RWPE1 (cell line): ENCODE measurements around the gene BRSK2.

Source experiments
- CTCF ChIA-PET: fragments of 350-600 bp; sonication (Branson Sonifier 250); formaldehyde crosslinking; extraction: SDS; loops from one replicate; lab custom pipeline; 2021; lab: Yijun Ruan, JAX
- POLR2A ChIA-PET: fragments of 400-600 bp; formaldehyde crosslinking; extraction: SDS; loops from one replicate; lab custom pipeline; 2020; ENCODE audit warnings: antibody characterized with exemption; ENCODE audit not compliant: low non-redundant PET; lab: Yijun Ruan, JAX
- DNase-seq: peaks from one replicate; pipeline ENCODE4 v3.0.0; 2012; ENCODE audit warnings: low spot score
- H3K27ac ChIP-seq: fragments of 450-650 bp; 2 replicates; pipeline ENCODE4 v1.5.1; 2017
- CTCF ChIP-seq: fragments of 450-650 bp; conservative IDR thresholded peaks from 2 replicates; pipeline ENCODE4 v1.5.1; 2017; ENCODE audit warnings: low read depth, mild to moderate bottlenecking

Gene BRSK2

GRCh38 chr11:1457856-1458255 is 68.1 kb downstream of the BRSK2 start:
- TF ChIP-seq CTCF: no peak
- ChIA-PET CTCF (interaction anchor here (0.6 kb wide), 1 partner anchor 13 kb away, joined by 3 read pairs; no protein-coding TSS in a partner anchor), POLR2A (no interaction called here)
- no peak overlapping the region for H3K27ac ChIP-seq
- DNase-seq: no peak

- POLR2A ChIA-PET: no interaction called here
- no peak for TF ChIP-seq CTCF
- H3K27ac ChIP-seq: no peak overlapping the region; the same call in 1 of the 2 replicates
- DNase-seq: peak; percentile 52
- CTCF ChIA-PET: interaction anchor here (0.6 kb wide), 1 partner anchor 12 kb away, joined by 3 read pairs; no protein-coding TSS in a partner anchor
Measured at GRCh38 chr11:1458340-1459218, 68.8 kb downstream of the BRSK2 start.

- no peak overlapping the region; the same call in 1 of the 2 replicates for H3K27ac ChIP-seq
- no peak for TF ChIP-seq CTCF
- CTCF ChIA-PET: interaction anchor here (0.6 kb wide), 1 partner anchor 117 kb away, joined by 3 read pairs; no protein-coding TSS in a partner anchor
- DNase-seq: no peak
- POLR2A ChIA-PET: no interaction called here
Measured at GRCh38 chr11:1459219-1459575, 69.5 kb downstream of the BRSK2 start.

GRCh38 chr11:1459764-1460395 is 70.1 kb downstream of the BRSK2 start:
- DNase-seq: no peak
- POLR2A ChIA-PET: no interaction called here
- CTCF ChIA-PET: interaction anchor here (0.6 kb wide), 1 partner anchor 116 kb away, joined by 3 read pairs; no protein-coding TSS in a partner anchor
- no peak overlapping the region; the same call in 1 of the 2 replicates for H3K27ac ChIP-seq
- no peak for TF ChIP-seq CTCF

- POLR2A ChIA-PET: no interaction called here
- H3K27ac ChIP-seq: no peak overlapping the region
Measured at GRCh38 chr11:1460396-1460985, 70.8 kb downstream of the BRSK2 start.

More at GRCh38 chr11:1460396-1460985, 70.8 kb downstream of the BRSK2 start:
- CTCF ChIA-PET: interaction anchor here (0.7 kb wide), 1 partner anchor 163 kb away, joined by 3 read pairs; no protein-coding TSS in a partner anchor
- no peak for TF ChIP-seq CTCF
- DNase-seq: no peak
